Colonic mucosa (tissue), 4 donors: Measurements from ENCODE around the gene DTX3L. TPM values are rescaled to one million over a fixed set of nuclear protein-coding genes. Genes with fewer than 3 reads are reported as not detected.

Experiments
- DNase-seq: peaks from one replicate; pipeline ENCODE4 v3.0.0-alpha.2; 2020
- H3K27ac ChIP-seq: fragments of 200-600 bp; one replicate; pipeline ENCODE4 v1.8.0; 2021
- H3K27me3 ChIP-seq: fragments of 200-600 bp; one replicate; pipeline ENCODE4 v1.8.0; 2021
- H3K36me3 ChIP-seq: fragments of 200-600 bp; one replicate; pipeline ENCODE4 v1.8.0; 2021
- H3K4me1 ChIP-seq: fragments of 200-600 bp; one replicate; pipeline ENCODE4 v1.8.0; 2021; ENCODE audit warnings: mild to moderate bottlenecking
- H3K4me3 ChIP-seq: fragments of 200-600 bp; one replicate; pipeline ENCODE4 v1.8.0; 2021
- H3K9ac ChIP-seq, 2 donors: one replicate each; pipeline ENCODE4 v1.7.0; 2013; ENCODE audit warnings: control low read depth in 2 of 2, low read depth in 2 of 2, low read length in 2 of 2
- H3K9me3 ChIP-seq: fragments of 200-600 bp; one replicate; pipeline ENCODE4 v1.8.0; 2021
- CTCF ChIP-seq: fragments of 200-600 bp; IDR thresholded peaks from one replicate; pipeline ENCODE4 v1.8.0; 2022; ENCODE audit warnings: antibody characterized with exemption, mild to moderate bottlenecking
- intact Hi-C: fragments of 100-400 bp; cut with DNase I; formaldehyde crosslinking; loops from one replicate; pipeline ENCODE4 v1.14.1; 2022
- total RNA-seq, 2 donors: library from RNA; stranded (reverse); fragmentation: NEBNext Ultra II Directional in 1 of 2; extraction: Animal tissue kit (Norgen Biotek cat#: 25700) in 1 of 2; gene quantifications; one replicate each; pipeline ENCODE4 v1.2.1, GENCODE V29; 2021
- donor health status: healthy.
- donor health status: DM: no; HTN: no; CAD: no.
- donor health status: DM: no; HTN: no; CAD: no.

Gene DTX3L
- total RNA-seq, 2 donors from 2014 or later = 44.0 to 46.4 TPM

GRCh38 chr3:122602011-122602710 lies 38.0 kb downstream of the DTX3L start:
- Histone ChIP-seq H3K36me3 (no peaks in the 10 kb centered on the region), H3K27ac (no peak overlapping the region), H3K27me3 (no peaks in the 10 kb centered on the region), H3K4me3 (no peak overlapping the region), H3K9me3 (no peaks in the 10 kb centered on the region), H3K4me1 (no peaks in the 10 kb centered on the region), H3K9ac (no peak overlapping the region)
- no peak for DNase-seq
- intact Hi-C loops = no loop called here
- no peak for TF ChIP-seq CTCF

DNA sequence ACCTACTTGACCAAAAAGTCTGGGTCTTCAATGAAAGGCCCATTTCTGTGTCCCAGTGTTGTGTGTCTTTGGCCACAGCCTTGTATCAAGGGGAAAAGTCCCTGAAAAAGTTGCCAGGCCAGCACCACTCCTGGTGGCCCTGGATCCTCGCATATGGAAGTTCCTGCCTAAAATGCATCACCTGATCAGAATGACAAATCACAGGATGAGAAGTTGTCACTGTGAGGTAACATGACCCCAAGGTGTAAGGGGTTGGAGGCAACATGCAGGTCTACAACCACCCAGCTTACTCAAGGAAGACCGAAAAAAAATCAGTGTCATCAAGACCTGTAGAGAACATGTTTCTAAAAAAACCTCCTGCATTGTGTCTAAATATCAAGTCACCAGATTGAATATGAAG lies 38.9 kb downstream of the DTX3L start:
- intact Hi-C loops = no loop called here
- Histone ChIP-seq H3K4me1 (no peaks in the 10 kb centered on the region), H3K27ac (no peak overlapping the region), H3K4me3 (no peak overlapping the region), H3K9me3 (no peaks in the 10 kb centered on the region), H3K36me3 (no peaks in the 10 kb centered on the region), H3K9ac (no peak overlapping the region), H3K27me3 (no peaks in the 10 kb centered on the region)
- TF ChIP-seq CTCF = no peak
- no peak for DNase-seq

DNA sequence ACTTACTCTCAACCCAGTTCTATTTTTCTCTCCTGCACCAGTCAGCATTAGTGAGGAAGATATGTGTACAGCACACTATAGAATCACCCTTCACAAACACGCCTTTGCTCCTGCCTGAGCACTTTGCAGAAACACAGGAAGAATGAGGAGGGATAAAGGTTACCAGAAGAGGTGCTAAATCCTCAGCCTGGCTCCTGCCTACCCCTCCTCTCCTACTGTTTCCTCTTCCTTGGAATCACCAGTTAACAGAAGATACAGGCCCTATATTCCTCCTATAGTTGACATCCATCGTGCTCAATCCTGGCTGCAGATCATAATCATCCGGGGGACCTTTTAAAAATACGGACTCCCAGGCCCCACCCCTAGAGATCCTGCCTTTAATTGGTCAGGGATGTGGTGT lies 42.2 kb downstream of the DTX3L start:
- Histone ChIP-seq H3K4me1 (no peaks in the 10 kb centered on the region), H3K27me3 (no peaks in the 10 kb centered on the region), H3K9ac (no peak overlapping the region), H3K4me3 (no peak overlapping the region), H3K36me3 (no peaks in the 10 kb centered on the region), H3K27ac (no peak overlapping the region), H3K9me3 (no peaks in the 10 kb centered on the region)
- TF ChIP-seq CTCF = no peak
- intact Hi-C loops = no loop called here
- DNase-seq = no peak

GRCh38 chr3:122608916-122609315 lies 44.8 kb downstream of the DTX3L start:
- H3K27ac ChIP-seq = no peak overlapping the region
- no peaks in the 10 kb centered on the region for H3K36me3 ChIP-seq
- no peaks in the 10 kb centered on the region for H3K27me3 ChIP-seq
- no peaks in the 10 kb centered on the region for H3K9me3 ChIP-seq
- no peak overlapping the region for H3K4me3 ChIP-seq
- no peak overlapping the region for H3K9ac ChIP-seq
- intact Hi-C loops = no loop called here
- H3K4me1 ChIP-seq = no peaks in the 10 kb centered on the region
- TF ChIP-seq CTCF = no peak
- no peak for DNase-seq

- no peak for DNase-seq
- no peaks in the 10 kb centered on the region for H3K27me3 ChIP-seq
- no peaks in the 10 kb centered on the region for H3K4me1 ChIP-seq
- no peak overlapping the region for H3K27ac ChIP-seq
- intact Hi-C loops = no loop called here
- H3K9ac ChIP-seq = no peak overlapping the region
- no peaks in the 10 kb centered on the region for H3K9me3 ChIP-seq
- TF ChIP-seq CTCF = no peak
- no peaks in the 10 kb centered on the region for H3K36me3 ChIP-seq
- no peak overlapping the region for H3K4me3 ChIP-seq
Measured at GRCh38 chr3:122609798-122610559, 45.8 kb downstream of the DTX3L start.
